ENCODE measurements around the gene MAEA.

MAEA gene

DNA sequence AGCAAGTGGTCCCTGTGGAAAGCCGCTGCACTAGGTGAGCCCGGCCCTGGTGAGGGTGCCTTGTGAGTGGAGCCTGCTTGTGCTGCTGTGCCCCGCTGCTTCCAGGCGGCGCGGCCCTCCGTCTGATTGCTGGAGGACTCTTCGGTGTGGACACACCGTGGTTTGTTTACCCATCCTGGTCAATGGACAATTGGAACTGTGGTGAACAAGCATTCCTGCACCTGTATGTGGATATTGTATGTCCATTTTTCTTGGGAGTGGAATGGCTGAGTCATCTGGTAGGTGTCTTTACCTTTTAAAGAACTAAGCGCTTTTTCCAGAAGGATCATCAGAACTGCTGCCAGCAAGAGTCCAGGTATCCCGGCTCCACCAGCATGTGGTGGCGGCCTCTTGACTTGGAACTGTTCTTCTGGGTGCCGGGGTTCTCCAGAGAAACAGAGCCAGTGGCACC lies 15.6 kb downstream of the MAEA start:
- DNase-seq = no peak

DNA sequence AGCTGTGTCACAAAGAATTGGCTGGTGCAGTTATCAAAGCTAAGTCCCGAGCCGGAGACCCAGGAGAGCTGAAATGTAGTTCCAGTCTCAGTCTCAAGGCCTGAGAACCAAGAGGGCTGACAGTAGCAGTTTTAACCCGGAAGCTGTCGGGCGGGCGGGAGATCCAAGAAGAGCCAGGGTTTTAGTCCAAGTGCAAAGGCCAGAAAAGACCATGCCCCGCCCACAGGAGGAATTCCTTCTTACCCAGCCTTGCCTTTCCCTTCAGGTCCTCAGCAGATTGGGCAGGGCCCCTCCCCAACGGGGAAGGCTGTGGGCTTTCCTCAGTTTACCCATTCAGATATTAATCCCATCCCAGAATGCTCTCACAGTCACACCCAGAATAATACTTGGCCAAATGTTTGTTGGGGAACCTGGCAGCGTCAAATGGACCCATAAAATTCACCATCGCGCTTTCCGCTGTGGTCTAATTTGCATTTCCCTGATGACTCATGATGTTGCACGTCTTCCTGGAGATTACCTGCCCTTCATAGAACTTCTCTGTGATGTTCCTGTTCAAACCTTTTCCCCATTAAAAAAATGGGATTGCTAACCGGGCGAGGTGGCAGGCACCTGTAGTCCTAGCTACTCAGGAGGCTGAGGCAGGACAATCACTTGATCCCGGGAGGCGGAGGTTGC lies 16.2 kb downstream of the MAEA start:
- peak; percentile 38 to 44 for DNase-seq

DNA sequence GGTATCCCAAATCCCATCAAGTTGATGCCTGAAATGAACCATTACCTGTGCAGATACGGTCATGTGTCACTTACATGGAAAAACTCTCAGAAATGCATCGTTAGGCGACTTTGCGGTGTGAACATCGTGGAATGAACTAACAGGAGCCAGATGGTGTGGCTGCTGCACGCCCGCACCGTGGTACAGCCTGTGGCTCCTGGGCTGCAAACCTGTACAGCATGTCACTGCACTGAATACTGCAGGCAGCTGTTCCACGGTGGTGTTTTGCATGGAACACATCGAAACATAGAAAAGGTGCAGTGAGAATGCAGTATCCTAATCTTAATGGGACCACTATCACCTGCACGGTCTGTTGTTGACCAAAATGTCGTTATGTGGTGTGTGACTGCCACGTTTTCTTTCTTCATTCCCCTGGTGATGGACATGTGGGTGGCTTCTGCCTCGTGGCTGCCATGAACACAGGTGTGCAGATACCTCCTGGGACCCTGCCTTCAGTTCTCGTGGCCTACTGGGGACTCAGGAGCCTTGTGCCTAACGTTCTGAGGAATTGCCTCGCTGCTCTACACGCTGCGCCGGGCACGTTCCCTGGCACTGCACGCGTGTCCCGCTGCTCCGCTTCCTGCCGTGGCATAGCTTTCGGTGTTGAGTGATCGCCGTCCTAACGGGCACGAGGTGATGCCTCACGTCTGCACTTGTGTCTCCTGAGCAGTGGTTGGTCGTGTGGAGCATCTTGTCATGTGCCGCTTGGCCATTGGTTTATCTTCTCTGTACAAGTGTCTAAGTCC lies 18.5 kb downstream of the MAEA start:
- no peak for DNase-seq

DNA sequence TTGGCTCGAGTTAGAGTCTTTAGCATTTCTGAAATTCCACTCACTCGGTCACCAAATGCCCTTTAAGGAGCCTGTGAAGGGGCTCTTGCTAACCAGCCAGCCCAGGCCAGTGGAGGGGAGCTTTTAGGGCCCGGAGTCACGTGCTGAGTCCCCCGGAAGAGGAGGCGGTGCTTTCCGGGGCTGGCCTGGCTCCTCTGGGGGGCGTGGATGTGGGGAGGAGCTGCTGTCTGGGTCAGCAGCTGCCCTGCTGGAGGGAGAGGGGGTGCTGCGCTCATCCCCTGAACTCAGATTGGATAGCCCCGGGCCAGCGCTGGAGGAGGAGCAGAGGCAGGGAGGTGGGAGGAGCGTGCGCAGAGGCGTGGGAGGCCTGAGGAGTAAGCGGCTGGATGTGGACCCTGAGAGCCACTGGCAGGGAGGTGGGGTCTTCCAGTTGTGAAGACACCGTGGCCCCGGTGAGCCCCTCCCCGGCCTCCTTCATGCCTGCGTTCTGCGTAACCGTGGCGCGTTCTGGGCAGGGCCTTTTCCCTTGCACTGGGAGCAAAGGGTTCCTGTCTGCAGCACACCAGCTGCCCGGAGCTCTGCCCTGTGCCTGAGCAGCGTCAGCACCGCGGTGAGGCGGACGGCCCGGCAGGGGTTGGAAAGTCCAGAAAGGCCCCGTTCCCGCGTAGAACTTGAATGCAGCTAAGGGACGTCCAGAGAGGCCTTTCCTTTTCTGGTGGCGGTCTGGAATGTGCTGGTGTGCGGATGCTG lies 19.7 kb downstream of the MAEA start:
- peak; percentile 59 to 65 for DNase-seq

DNA sequence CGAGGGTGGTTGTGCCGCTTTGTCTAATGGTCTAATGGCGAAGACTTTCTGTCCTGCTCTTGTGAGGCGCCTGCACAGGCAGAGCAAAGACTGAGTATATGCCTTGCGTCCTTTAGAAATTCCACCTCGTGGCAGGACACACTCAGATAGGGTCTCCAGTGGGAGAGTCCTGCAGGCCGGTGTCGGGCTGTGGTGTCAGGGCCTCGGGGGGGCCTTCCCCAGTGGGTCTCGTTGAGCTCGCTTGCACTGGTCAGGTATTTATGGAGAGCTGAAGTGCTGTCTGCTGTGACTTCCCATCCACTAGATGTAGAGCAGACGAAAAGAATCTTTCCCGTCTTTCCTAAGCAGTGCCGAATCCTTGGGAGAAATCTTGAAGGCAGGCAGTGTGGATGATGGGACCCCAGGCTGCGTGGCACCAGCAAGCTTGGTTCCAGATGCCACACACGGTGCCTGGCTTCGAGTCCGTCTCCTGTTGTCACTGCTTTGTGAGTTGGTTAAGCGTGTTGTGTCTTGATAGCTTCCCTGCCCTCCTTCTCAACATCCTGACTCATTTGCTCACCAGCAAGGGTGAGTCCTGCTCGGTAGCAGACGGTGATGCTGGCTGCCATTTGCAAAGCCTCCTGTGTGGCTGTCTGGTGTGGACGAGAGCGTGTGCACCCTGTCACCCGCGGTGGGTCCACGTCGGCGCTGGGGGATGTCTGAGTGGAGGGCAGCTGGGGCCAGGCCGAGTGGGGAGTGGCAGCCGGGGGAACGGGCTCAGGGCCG lies 20.5 kb downstream of the MAEA start:
- no peak for DNase-seq

DNA sequence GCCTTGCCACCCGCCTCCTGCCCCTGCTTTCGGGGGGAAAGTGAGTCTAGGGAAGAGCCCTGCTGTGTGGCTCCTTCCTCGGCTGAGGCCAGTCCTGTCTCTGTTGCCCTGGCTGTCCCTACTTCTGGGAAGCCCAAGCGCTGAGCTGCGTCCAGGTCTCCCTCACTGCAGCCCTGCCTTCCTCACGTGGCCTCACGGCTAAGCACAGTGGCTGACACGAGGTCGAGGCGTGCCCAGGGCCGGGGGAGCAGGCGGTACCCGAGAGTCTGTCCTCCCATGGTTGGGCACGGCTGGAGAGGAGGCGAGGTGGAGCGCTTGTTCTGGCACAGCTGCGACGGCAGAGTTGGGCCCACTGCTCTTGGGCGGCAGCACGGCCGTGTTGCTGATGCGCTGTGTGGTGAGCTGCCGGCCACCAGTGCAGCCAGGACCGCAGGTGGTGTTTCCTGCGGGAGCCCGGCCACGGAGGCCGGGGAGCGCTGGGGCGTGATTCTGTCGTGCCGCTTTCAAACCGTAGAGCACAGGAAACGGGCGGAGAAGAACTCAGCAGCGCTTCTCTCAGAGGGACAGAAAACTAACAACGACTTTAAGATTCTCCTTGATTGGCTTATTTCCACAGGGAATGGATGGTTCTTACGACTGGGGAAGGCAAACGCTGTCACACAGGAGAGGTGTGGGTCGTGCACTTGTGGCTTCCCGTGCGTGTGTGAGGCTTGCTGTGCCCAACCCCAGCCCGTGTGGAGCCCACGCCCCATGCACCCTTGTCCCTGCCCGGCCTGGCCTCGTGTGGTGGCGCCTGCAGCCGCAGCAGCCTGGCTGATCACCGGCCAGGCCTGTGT lies 21.3 kb downstream of the MAEA start:
- DNase-seq = no peak

DNA sequence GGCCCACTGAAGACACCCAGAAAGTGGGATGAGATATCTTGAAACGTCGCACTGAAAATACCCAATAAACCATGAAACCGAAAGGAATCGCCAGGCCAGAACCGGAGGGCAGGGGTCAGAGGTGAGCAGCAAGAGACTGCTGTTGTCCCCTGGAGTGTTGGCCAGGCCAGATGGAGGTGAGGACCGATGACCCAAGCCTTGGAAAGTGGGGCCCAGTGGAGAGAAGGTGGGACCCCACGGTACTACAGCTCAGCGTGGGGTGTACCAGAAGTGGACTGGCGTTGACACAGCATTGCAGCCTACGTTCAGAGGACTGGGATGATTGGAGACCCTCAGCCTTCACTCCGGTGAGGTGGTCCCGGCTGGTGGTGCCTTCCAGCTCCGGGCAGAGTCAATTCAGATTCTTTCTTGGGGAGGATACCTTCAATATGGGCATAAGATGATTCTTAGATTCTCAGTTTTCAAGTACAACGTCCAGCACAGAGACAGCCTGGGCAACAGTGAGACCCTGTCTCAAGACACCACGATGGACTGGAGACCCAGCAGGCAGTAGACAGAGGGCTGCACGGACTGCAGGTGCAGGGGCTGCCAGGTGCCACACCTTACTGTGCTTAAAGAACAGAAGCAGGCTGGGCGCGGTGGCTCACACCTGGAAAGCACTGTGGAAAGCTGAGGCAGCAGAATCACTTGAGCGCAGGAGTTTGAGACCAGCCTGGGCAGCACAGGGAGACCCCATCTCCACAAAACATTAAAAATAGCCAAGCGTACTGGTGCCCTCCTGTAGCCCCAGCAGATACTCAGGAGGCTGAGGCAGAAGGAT lies 23.3 kb downstream of the MAEA start:
- DNase-seq = no peak

DNA sequence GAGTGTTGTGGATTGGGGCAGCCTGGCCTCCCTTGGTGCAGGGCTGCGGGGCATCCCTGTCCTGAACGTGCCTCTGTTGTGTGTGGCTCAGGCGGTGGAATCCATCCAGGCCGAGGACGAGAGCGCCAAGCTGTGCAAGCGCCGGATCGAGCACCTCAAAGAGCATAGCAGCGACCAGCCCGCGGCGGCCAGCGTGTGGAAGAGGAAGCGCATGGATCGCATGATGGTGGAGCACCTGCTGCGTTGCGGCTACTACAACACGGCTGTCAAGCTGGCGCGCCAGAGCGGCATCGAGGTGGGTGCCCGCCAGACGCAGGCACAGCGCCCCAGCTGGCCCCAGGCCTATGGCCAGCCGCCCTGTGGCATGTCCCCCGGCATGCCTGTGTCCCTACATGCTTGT lies 25.6 kb downstream of the MAEA start:
- DNase-seq = no peak

DNA sequence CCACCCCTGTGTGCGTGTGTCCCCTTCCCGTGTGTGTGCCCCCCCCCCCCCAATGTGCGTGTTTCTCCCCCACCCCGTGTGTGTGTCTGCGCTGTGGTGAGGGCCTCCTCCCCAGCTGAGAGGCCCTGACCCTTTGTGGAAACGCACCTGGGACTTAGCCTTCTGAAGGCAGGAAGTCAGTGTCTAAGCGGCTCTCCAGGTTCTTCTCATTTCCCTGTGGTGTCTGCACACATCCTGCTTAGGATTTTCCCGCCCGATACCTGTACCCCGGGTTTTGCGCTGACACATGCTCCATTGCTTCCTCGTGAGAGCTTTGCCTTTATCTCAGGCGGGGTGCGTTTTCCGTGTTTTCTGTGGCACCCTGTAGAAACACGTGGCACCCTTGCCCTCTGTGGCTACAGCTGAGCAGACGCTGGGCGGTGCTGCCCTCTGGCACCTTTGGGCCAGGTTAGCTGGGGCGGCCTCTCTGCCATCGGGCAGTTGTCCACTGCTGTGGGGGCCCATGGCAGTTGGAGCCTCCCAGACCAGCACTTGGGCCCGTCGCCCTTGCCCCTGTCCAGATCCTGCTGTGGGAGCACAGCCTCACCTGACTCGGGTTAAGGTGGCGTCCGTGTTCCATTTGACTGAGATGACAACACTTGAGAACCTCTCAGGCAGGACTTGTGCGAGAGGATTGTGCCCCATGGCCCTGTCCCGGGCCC lies 26.3 kb downstream of the MAEA start:
- no peak for DNase-seq

DNA sequence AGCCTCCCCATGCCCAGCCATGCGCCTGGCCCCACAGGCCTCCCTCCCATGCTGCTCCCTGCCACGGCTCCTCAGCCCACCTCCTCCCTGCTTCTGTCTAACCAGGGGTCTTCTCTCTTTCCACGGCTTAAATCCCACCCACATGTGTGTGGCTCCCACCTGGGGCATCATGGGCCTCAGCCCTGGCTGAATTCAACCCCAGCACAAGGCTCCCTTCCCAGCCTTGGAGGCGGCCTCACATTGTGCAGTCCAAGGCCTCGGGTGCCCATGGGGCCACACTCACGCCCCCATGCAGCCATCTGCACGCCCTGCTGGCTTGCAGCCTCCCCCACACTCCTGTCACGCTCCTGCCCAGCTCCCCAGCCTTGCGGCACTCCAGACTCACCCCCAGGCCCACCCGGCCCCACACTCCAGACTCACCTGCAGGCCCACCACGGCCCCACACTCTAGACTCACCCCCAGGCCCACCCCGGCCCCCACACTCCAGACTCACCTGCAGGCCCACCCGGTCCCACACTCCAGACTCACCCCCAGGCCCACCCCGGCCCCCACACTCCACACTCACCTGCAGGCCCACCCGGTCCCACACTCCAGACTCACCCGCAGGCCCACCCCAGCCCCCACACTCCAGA lies 27.0 kb downstream of the MAEA start:
- DNase-seq = no peak

DNA sequence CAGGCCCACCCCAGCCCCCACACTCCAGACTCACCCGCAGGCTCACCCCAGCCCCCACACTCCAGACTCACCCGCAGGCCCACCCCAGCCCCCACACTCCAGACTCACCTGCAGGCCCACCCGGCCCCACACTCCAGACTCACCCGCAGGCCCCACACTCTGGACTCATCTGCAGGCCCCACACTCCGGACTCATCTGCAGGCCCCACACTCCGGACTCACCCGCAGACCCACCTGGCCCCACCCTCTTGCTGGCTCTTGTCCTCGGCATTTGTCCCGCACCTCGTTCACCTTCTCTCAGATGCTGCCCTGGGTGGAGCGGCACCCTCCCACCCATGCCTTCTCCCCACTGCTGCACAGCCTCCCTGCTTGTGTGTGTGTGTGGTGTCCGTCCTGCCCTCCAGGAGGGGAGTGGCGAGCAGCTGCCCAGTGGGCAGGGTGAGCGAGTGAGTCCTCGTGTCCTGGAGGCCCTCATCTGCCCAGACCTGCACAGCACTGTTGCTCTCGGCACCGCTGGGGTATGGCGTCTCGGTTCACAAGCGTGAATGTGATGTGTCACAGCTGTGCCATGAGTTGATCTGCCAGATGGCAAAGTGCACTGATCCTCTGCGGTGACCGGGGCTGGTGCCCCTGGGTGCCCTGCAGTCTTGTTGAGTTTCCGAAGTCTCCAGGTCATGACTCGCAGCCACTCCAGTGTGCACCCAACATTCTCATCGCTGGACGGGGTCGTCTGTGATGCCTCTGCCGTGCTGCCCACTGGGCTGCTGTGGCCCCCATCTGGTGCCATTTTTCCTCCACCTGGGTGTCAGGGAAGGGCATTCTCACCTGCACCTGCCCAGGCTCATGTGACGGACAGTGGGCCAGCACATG lies 27.7 kb downstream of the MAEA start:
- no peak for DNase-seq

DNA sequence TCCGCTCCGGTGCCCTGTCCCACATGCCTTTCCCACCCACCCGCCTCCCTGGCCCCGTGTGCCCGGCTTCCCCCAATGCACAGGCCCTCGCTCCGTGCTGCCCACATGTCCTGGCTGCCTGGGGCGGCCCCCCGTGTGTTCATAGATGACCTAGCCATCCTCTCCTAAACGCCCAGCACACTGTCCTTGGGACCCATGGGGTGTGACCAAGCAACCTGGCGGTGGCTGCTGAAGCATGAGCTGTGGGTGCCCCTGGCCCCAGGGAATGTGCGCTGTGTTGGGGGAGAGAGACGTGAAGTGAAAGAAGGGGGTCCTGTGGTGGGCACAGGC lies 28.3 kb downstream of the MAEA start:
- DNase-seq = no peak

DNA sequence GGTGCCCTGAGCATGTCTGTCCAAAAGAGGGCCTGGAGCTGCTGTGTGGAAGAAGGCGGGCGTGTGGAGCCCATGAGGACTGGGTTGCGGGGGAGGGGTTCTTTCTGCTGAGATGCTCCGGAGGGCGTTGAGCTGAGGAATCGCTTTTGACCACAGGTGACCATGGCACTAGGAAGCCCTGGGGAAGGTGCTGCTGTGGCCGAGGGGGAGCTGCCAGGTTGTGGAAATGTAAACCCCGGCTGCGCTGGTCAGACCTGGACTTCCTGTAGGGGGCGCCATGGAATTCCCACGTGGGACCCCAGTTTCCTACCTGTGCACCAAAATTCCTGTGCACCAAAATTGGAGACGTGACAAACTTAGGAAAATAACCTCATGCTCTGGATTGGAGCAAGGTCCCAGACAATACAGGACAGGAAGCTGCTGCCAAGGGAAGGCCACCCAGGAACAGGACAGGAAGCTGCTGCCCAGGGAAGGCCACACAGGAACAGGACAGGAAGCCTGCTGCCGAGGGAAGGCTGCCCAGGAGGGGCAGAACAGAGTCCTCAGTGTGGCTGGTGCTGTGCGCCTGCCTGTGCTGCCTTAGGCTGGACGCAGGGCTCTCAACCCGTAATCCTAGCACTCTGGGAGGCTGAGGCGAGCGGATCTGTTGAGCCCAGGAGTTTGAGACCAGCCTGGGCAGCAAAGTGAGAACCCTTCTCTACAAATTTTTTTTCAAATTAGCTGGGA lies 29.0 kb downstream of the MAEA start:
- peak in 1 of 2 donors; percentile 37 for DNase-seq

DNA sequence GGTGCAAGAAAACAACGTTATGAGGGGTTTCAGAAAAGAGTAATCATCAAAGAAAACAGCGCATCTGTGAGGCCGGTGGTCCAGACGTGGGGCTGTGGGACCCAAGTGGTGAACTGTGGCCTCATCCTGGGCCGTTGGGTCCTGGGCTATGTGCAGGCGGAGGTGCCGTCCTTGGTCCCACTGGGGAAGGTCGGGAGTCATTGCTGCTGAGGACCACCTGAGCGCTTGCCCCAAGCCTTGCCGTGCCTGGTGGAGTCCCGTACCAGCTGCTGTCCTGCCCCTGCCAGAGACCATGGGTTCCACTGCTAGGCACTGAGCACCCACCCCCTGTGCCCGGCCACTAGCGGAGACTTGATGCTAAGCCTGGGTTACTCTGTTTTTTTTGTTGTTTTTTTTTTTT lies 31.8 kb downstream of the MAEA start:
- no peak for DNase-seq

DNA sequence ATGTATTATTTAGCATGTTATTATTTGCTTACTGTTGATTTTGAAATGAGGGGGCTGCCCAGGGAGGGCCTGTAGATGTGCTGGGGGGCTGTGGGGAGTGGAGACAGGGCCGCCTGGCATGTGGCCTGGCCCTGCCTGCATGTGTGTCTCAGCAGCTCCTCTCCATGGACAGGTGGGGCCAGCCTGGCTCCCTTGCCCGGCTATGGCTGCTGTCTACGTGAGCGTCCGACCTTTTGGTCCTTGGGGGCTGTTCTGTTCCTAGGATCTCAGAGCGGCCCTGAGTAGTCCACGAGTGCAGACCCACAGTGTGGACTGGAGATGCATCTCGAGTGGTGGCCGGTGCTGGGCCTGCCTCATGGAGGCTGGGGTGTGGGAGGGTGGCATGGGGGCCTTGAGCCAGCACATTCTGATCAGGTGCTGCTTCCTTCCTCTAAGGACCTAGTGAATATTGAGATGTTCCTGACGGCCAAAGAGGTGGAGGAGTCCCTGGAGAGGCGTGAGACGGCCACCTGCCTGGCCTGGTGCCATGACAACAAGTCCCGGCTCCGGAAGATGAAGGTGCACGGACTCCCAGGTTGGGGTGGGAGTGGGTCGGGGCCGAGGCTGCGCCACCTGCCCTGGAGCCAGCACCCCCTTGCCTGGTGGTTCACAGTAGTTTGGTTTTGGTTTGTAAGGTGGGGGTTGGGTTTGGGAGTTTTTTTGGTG lies 32.4 kb downstream of the MAEA start:
- no peak for DNase-seq

DNA sequence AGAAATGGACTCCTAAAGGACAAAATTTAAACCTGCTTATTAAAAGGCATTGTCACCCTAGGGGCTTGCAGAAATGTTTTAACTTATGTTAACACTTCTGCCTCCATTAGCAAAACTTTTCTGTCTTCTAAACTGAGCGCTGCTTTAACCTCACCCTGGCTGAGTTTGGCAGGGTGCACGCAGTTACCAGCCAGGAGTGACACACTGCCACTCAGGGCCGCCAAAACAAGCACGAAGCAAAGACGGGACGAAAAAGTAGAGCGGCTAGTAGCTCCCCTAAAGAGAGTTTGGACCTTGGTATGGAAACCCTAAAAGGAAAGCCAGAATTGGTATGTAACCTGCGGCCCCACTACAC lies 33.6 kb downstream of the MAEA start:
- no peak for DNase-seq

DNA sequence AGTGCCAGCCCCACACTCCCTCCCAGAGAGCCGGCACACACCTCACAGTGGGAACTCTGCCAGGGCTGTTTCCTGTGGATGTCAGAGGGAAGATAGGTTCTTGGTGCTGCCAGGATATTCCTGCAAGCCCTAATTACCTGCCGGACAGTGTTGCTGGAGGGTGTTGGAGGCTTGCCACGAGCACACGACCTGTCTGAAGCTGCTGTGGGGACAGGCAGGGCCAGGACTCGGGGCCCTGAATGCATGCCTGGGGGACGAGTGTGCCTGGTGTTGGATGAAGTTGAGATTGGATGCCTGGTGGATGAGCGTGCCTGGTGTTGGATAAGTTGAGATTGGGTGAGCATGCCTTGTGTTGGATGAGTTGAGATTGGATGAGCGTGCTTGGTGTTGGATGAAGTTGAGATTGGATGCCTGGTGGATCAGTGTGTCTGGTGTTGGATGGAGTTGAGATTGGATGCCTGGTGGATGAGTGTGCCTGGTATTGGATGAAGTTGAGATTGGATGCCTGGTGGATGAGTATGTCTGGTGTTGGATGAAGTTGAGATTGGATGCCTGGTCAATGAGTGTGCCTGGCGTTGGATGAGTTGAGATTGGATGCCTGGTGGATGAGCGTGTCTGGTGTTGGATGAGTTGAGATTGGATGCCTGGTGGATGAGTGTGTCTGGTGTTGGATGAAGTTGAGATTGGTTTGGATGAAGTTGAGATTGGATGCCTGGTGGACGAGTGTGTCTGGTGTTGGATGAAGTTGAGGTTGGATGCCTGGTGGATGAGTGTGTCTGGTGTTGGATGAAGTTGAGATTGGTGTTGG lies 34.1 kb downstream of the MAEA start:
- DNase-seq = no peak

Data from stimulated activated CD4-positive, alpha-beta T cell treated with anti-CD3 and anti-CD28 coated beads, Interleukin-2, amount 100 ng/mL, for 24 hours (primary cell).